Measurements from ENCODE around the gene ARRB1. TPM values are rescaled to one million over a fixed set of nuclear protein-coding genes. Genes with fewer than 3 reads are reported as not detected.

ARRB1 gene
- total and polyA plus RNA-seq, 10 donors = 11.6 to 139 (median 78.1) TPM

- H3K9me3 ChIP-seq = no peaks in the 10 kb centered on the region
- no peak for TF ChIP-seq POLR2A (IDR thresholded peaks at IDR 0.05)
- TF ChIP-seq POLR2AphosphoS5 (IDR thresholded peaks at IDR 0.05) = peak in 1 of 3 donors; percentile 33
- H3K36me3 ChIP-seq = peaks cover 0 to under 1% (median 0%) of the 10 kb centered on the region in 6 donors
- WGBS, 5 donors = 49 to 59% (median 53%) methylated on average over 8 of the region's 8 CpGs
- DNase-seq = no peak
- peaks cover 70 to 97% (median 92%) of the 10 kb centered on the region in 6 donors for H3K4me1 ChIP-seq
- no peaks in the 10 kb centered on the region for H3K27me3 ChIP-seq (replicated peaks in 1 of 7)
- intact Hi-C loops (cut with DNase I; ENCODE audit: low total_unique reads) = no loop called here
- peak overlapping the region in 7 of 8 donors; percentile 62 to 96 (median 93) for H3K27ac ChIP-seq
- H3K4me3 ChIP-seq = peak overlapping the region in 1 of 8 donors; percentile 20
Observed at GRCh38 chr11:75347781-75348566, 3.5 kb downstream of the ARRB1 start.

GRCh38 chr11:75346912-75347647 is 4.4 kb downstream of the ARRB1 start:
- DNase-seq = no peak
- TF ChIP-seq POLR2AphosphoS5 (IDR thresholded peaks at IDR 0.05) (peak in 2 of 3 donors; percentile 34 to 61), POLR2A (IDR thresholded peaks at IDR 0.05) (no peak), CTCF (IDR thresholded peaks at IDR 0.05 in 8 of 11, conservative IDR thresholded peaks at IDR 0.05 in 3 of 11) (no peak)
- 55 to 72% (median 60%) methylated on average over 7 to 11 of the region's 11 CpGs for WGBS, 5 donors
- intact Hi-C loops (cut with DNase I; ENCODE audit: low total_unique reads) = no loop called here
- peaks cover 72 to 97% (median 93%) of the 10 kb centered on the region in 6 donors for H3K4me1 ChIP-seq
- H3K27me3 ChIP-seq (replicated peaks in 1 of 7) = no peaks in the 10 kb centered on the region
- peaks cover 0 to 4% (median 0%) of the 10 kb centered on the region in 6 donors for H3K36me3 ChIP-seq
- H3K4me3 ChIP-seq = no peak overlapping the region
- no peaks in the 10 kb centered on the region for H3K9me3 ChIP-seq
- H3K27ac ChIP-seq = peak overlapping the region in 7 of 8 donors; percentile 62 to 96 (median 93)

- H3K36me3 ChIP-seq = peaks cover 0 to 4% (median 0%) of the 10 kb centered on the region in 6 donors
- intact Hi-C loops (cut with DNase I; ENCODE audit: low total_unique reads) = no loop called here
- no peaks in the 10 kb centered on the region for H3K9me3 ChIP-seq
- no peak for DNase-seq
- H3K27me3 ChIP-seq (replicated peaks in 1 of 7) = no peaks in the 10 kb centered on the region
- peaks cover 79 to 100% (median 99%) of the 10 kb centered on the region in 6 donors for H3K4me1 ChIP-seq
- WGBS, 5 donors = 88 to 99% (median 92%) methylated on average over 3 to 4 of the region's 4 CpGs
- peak overlapping the region in 6 of 8 donors; percentile 29 to 96 (median 94) for H3K27ac ChIP-seq
- H3K4me3 ChIP-seq = no peak overlapping the region
- TF ChIP-seq CTCF (IDR thresholded peaks at IDR 0.05 in 8 of 11, conservative IDR thresholded peaks at IDR 0.05 in 3 of 11) (no peak), POLR2A (IDR thresholded peaks at IDR 0.05) (no peak), POLR2AphosphoS5 (IDR thresholded peaks at IDR 0.05) (no peak)
Observed at GRCh38 chr11:75346296-75346695, 5.2 kb downstream of the ARRB1 start.

GRCh38 chr11:75345455-75346160 is 5.9 kb downstream of the ARRB1 start:
- no peak overlapping the region for H3K4me3 ChIP-seq
- peaks cover 0 to 4% (median 0%) of the 10 kb centered on the region in 6 donors for H3K36me3 ChIP-seq
- H3K4me1 ChIP-seq = peaks cover 85 to 100% (median 100%) of the 10 kb centered on the region in 6 donors
- no peaks in the 10 kb centered on the region for H3K27me3 ChIP-seq (replicated peaks in 1 of 7)
- no peak for TF ChIP-seq POLR2A (IDR thresholded peaks at IDR 0.05)
- no peak for TF ChIP-seq CTCF (IDR thresholded peaks at IDR 0.05 in 8 of 11, conservative IDR thresholded peaks at IDR 0.05 in 3 of 11)
- TF ChIP-seq POLR2AphosphoS5 (IDR thresholded peaks at IDR 0.05) = no peak
- no peak for DNase-seq
- intact Hi-C loops (cut with DNase I; ENCODE audit: low total_unique reads) = no loop called here
- peak overlapping the region in 7 of 8 donors; percentile 36 to 96 (median 93) for H3K27ac ChIP-seq
- WGBS, 5 donors = 66 to 73% (median 70%) methylated on average over 6 to 8 of the region's 8 CpGs
- H3K9me3 ChIP-seq = no peaks in the 10 kb centered on the region

Data from spleen (tissue), 11 donors.